DND-41 (cell line): ENCODE results near the gene SEMA5A.

Experiments used
- EZH2 ChIP-seq: IDR thresholded peaks from 3 replicates; pipeline ENCODE4 v1.6.1; 2012; ENCODE audit warnings: borderline replicate concordance, low read depth, mild to moderate bottlenecking, moderate library complexity, low read length, inconsistent platforms; ENCODE audit not compliant: severe bottlenecking
- TF ChIP-seq, protein P1 (sequence below): IDR thresholded peaks from 2 replicates; pipeline ENCODE4 v1.5.1; 2012; ENCODE audit warnings: borderline replicate concordance, low read length, moderate library complexity, mild to moderate bottlenecking; ENCODE audit not compliant: poor library complexity, severe bottlenecking; ENCODE audit errors: extremely low read depth

DNA sequence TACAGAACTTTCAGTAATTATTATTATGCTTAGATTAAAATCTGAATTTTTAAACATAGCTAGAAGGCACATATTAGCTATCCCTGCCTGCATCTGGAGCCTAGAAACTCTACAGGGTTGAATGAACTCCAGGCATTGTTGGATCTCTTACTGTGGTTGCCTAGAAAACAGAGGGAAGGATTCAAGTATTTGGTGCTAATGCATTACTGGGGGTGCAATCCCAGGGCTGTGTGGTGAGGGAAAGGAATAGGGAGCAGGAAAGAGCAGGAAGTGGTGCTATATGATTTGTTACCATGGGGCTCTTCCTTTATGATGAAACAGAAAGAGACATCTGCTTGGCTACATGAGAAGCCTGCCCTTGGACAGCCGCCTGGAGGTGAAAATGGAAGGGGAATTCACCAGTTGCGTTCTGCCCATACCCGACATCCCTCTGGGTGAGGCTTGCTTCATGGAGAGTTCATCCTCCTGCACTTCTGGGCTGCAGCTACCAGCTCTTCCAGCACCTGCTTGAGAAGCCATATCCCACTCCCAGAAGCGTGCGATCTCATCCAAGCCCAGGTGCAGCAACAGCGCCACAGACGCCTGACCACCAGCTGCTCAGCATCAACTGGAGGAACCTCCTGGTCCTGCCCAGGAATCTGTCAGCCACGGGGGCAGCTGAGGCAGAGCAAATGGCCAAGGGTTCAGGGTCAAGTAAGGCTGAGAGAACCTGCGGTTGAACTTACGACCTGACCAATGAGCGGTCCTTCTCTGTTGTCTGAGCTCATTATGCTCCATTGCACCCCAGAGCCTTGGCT is 362.8 kb downstream of the SEMA5A start:
- TF ChIP-seq, protein P1, sequence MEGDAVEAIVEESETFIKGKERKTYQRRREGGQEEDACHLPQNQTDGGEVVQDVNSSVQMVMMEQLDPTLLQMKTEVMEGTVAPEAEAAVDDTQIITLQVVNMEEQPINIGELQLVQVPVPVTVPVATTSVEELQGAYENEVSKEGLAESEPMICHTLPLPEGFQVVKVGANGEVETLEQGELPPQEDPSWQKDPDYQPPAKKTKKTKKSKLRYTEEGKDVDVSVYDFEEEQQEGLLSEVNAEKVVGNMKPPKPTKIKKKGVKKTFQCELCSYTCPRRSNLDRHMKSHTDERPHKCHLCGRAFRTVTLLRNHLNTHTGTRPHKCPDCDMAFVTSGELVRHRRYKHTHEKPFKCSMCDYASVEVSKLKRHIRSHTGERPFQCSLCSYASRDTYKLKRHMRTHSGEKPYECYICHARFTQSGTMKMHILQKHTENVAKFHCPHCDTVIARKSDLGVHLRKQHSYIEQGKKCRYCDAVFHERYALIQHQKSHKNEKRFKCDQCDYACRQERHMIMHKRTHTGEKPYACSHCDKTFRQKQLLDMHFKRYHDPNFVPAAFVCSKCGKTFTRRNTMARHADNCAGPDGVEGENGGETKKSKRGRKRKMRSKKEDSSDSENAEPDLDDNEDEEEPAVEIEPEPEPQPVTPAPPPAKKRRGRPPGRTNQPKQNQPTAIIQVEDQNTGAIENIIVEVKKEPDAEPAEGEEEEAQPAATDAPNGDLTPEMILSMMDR = no peak
- TF ChIP-seq EZH2 = no peak
